ENCODE measurements around the gene GMPPA.

DNA sequence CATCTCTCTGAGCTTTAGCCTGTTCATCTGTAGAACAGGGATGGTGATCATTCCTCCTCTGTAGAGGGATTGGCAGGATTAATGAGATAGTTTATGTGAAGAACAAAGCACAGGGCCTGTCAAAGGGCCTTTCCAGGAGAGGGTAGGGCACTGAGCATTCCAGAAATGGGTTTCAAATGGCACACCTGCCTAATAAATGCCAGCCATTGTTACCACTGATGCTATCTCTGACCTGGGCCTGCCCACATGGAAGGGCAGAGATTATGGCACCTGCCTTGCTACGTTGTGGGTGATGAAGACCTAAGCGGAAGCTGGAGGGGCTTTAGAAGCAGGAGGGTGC, 31.0 kb upstream of the GMPPA start:
- no peak for TF ChIP-seq GATA3 (IDR thresholded peaks at IDR 0.05; ENCODE audit: low read depth, low read length)
- peak; percentile 36; the same call in 1 of the 2 replicates for TF ChIP-seq GATA2 (IDR thresholded peaks at IDR 0.05; ENCODE audit: low read depth, low read length)

Measured in SH-SY5Y (cell line).